Measurements from ENCODE around the gene ZFP36.

- TF ChIP-seq POLR2A (IDR thresholded peaks at IDR 0.05; ENCODE audit: low read length), result no peak
- no peak for TF ChIP-seq GATA1 (IDR thresholded peaks at IDR 0.05; ENCODE audit: low read depth, low read length)
These were observed 19.1 kb downstream of the ZFP36 start for GRCh38 chr19:39425744-39426143.

Data from erythroblast (primary cell).